Measurements from ENCODE around the gene SLBP. TPM values are rescaled to one million over a fixed set of nuclear protein-coding genes. Genes with fewer than 3 reads are reported as not detected.

Gene SLBP
- total and polyA plus RNA-seq, 2 donors (not counting 1 experiment from before 2014, with no cell fraction given), result 19.4 to 31.8 TPM

- peak overlapping the region; percentile 84 for H2AFZ ChIP-seq (ENCODE audit: insufficient read depth, low read depth, low read length, poor library complexity, severe bottlenecking)
- H3K4me2 ChIP-seq (replicated peaks; ENCODE audit: low read depth, low read length, poor library complexity, severe bottlenecking), result peak overlapping the region; percentile 97
- peak overlapping the region; percentile 64 to 98 (median 92) for H3K4me3 ChIP-seq (ENCODE audit: control extremely low read depth in 1 of 5, extremely low read depth in 1 of 5, insufficient read depth in 1 of 5, low read depth in 2 of 5, low read length in 4 of 5)
- peaks cover 37% of the 10 kb centered on the region for H4K20me1 ChIP-seq (ENCODE audit: control insufficient read depth, insufficient read depth, low read length, poor library complexity, severe bottlenecking)
- intact Hi-C loops (cut with micrococcal nuclease), result loop anchor here (5.0 kb wide), 1 partner anchor 756 kb away; the partner anchor contains the start of gene RNF4
- peak overlapping the region; percentile 57 to 99 for H3K27ac ChIP-seq (ENCODE audit: low read length in 2 of 2)
- no peaks in the 10 kb centered on the region for H3K27me3 ChIP-seq (replicated peaks in 1 of 4; ENCODE audit: control extremely low read depth in 1 of 4, control insufficient read depth in 3 of 4, insufficient read depth in 4 of 4, low read length in 3 of 4)
- TF ChIP-seq CTCF (IDR thresholded peaks at IDR 0.05), result no peak
- TF ChIP-seq EZH2 (IDR thresholded peaks at IDR 0.05; ENCODE audit: borderline replicate concordance, insufficient read depth, low read depth, low read length, poor library complexity, severe bottlenecking), result no peak
- CTCF ChIA-PET, result interaction anchor here (1.0 to 6.1 kb wide), 4 partner anchors 10 to 145 kb away, joined by 3 to 75 read pairs (median 9); partner anchors contain the start of genes LETM1, TACC3 and TMEM129
- DNase-seq (no peak), ATAC-seq (ENCODE audit: low read depth) (no peak)
- H3K4me1 Mint-ChIP-seq, result peaks cover 60% of the 10 kb centered on the region
- peaks cover 70% of the 10 kb centered on the region for H3K79me2 ChIP-seq (ENCODE audit: control insufficient read depth, insufficient read depth, low read length)
- H3K9me3 ChIP-seq (ENCODE audit: control extremely low read depth in 1 of 3, control insufficient read depth in 2 of 3, insufficient read depth in 1 of 3, low read length in 2 of 3), result no peaks in the 10 kb centered on the region
- H3K36me3 ChIP-seq (replicated peaks in 1 of 2; ENCODE audit: control extremely low read depth in 1 of 2, control insufficient read depth in 1 of 2, extremely low read depth in 1 of 2, insufficient read depth in 2 of 2, low read length in 1 of 2), result peaks cover 0 to 5% of the 10 kb centered on the region in 2 experiments
- peak overlapping the region; percentile 91 for H3K27ac Mint-ChIP-seq
- H3K4me3 Mint-ChIP-seq, result peak overlapping the region; percentile 91
- H3K4me1 ChIP-seq (ENCODE audit: control insufficient read depth in 2 of 2, insufficient read depth in 2 of 2, low read length in 2 of 2), result peaks cover 44 to 50% of the 10 kb centered on the region in 2 donors
- no peaks in the 10 kb centered on the region for H3K27me3 Mint-ChIP-seq
- POLR2A ChIA-PET, result interaction anchor here (0.5 to 3.8 kb wide), 3 partner anchors 11 to 17 kb away, joined by 8 to 61 read pairs (median 12); partner anchors contain the start of genes TACC3 and TMEM129
- WGBS (ENCODE audit: insufficient coverage), result 19% methylated on average over 22 of the region's 22 CpGs
- H3K9ac ChIP-seq (ENCODE audit: low read length), result peak overlapping the region; percentile 93
- no peaks in the 10 kb centered on the region for H3K9me3 Mint-ChIP-seq (ENCODE audit: insufficient read depth)
These were observed 1.0 kb downstream of the SLBP start for GRCh38 chr4:1711055-1711570.

- no peaks in the 10 kb centered on the region for H3K9me3 ChIP-seq (ENCODE audit: control extremely low read depth in 1 of 3, control insufficient read depth in 2 of 3, insufficient read depth in 1 of 3, low read length in 2 of 3)
- H3K27me3 ChIP-seq (replicated peaks in 1 of 4; ENCODE audit: control extremely low read depth in 1 of 4, control insufficient read depth in 3 of 4, insufficient read depth in 4 of 4, low read length in 3 of 4), result no peaks in the 10 kb centered on the region
- TF ChIP-seq EZH2 (IDR thresholded peaks at IDR 0.05; ENCODE audit: borderline replicate concordance, insufficient read depth, low read depth, low read length, poor library complexity, severe bottlenecking), result no peak
- no peak for TF ChIP-seq CTCF (IDR thresholded peaks at IDR 0.05)
- ATAC-seq (ENCODE audit: low read depth) (no peak), DNase-seq (no peak)
- WGBS (ENCODE audit: insufficient coverage), result 67% methylated on average over 1 of the region's 1 CpG
- peaks cover 40% of the 10 kb centered on the region for H4K20me1 ChIP-seq (ENCODE audit: control insufficient read depth, insufficient read depth, low read length, poor library complexity, severe bottlenecking)
- Mint-ChIP-seq H3K4me1 (peaks cover 36% of the 10 kb centered on the region), H3K27me3 (no peaks in the 10 kb centered on the region), H3K27ac (no peak overlapping the region), H3K4me3 (no peak overlapping the region), H3K9me3 (ENCODE audit: insufficient read depth) (no peaks in the 10 kb centered on the region)
- H3K27ac ChIP-seq (ENCODE audit: low read length in 2 of 2), result no peak overlapping the region
- no peak overlapping the region for H2AFZ ChIP-seq (ENCODE audit: insufficient read depth, low read depth, low read length, poor library complexity, severe bottlenecking)
- H3K4me3 ChIP-seq (ENCODE audit: control extremely low read depth in 1 of 5, extremely low read depth in 1 of 5, insufficient read depth in 1 of 5, low read depth in 2 of 5, low read length in 4 of 5), result no peak overlapping the region
- POLR2A ChIA-PET, result no interaction called here
- H3K9ac ChIP-seq (ENCODE audit: low read length), result no peak overlapping the region
- no peak overlapping the region for H3K4me2 ChIP-seq (replicated peaks; ENCODE audit: low read depth, low read length, poor library complexity, severe bottlenecking)
- H3K4me1 ChIP-seq (ENCODE audit: control insufficient read depth in 2 of 2, insufficient read depth in 2 of 2, low read length in 2 of 2), result peaks cover 19 to 25% of the 10 kb centered on the region in 2 donors
- intact Hi-C loops (cut with micrococcal nuclease), result no loop called here
- CTCF ChIA-PET, result interaction anchor here (1.3 to 5.5 kb wide), 5 partner anchors 13 to 102 kb away, joined by 3 to 54 read pairs (median 6); no protein-coding TSS in a partner anchor
- peaks cover 88% of the 10 kb centered on the region for H3K79me2 ChIP-seq (ENCODE audit: control insufficient read depth, insufficient read depth, low read length)
- H3K36me3 ChIP-seq (replicated peaks in 1 of 2; ENCODE audit: control extremely low read depth in 1 of 2, control insufficient read depth in 1 of 2, extremely low read depth in 1 of 2, insufficient read depth in 2 of 2, low read length in 1 of 2), result peaks cover 0 to 12% of the 10 kb centered on the region in 2 experiments
These were observed 3.5 kb downstream of the SLBP start for GRCh38 chr4:1708581-1708980.

Data from B cell (primary cell).